IPS-18c (cell line): ENCODE measurements around the gene CRYBG1.
"Not testable (repeated sequence)": the region's sequence is repeated elsewhere in the genome, so short reads cannot be mapped to it uniquely, and the experiment has no call there.

ENCODE experiments used
- H3K4me3 ChIP-seq: 2 replicates; pipeline ENCODE4 v1.7.0; 2013; ENCODE audit warnings: low read depth, mild to moderate bottlenecking, low read length, moderate library complexity; ENCODE audit not compliant: insufficient read depth
- H3K9me3 ChIP-seq: one replicate; pipeline ENCODE4 v1.6.1; 2013; ENCODE audit warnings: mild to moderate bottlenecking, low read length, moderate library complexity; ENCODE audit not compliant: control insufficient read depth, insufficient read depth

CRYBG1 gene

GRCh38 chr6:106564476-106564875 lies 204.0 kb downstream of the CRYBG1 start:
- Histone ChIP-seq H3K4me3 (no peak overlapping the region), H3K9me3 (no peaks in the 10 kb centered on the region)

- no peak overlapping the region for H3K4me3 ChIP-seq
- no peaks in the 10 kb centered on the region for H3K9me3 ChIP-seq
Measured at GRCh38 chr6:106568530-106568929, 208.0 kb downstream of the CRYBG1 start.

- no peak overlapping the region for H3K4me3 ChIP-seq
- no peaks in the 10 kb centered on the region for H3K9me3 ChIP-seq
Measured at GRCh38 chr6:106569428-106569827, 208.9 kb downstream of the CRYBG1 start.

- H3K9me3 ChIP-seq, result no peaks in the 10 kb centered on the region
- H3K4me3 ChIP-seq, result no peak overlapping the region
Measured at GRCh38 chr6:106572436-106572835, 211.9 kb downstream of the CRYBG1 start.

GRCh38 chr6:106572875-106573585 lies 212.5 kb downstream of the CRYBG1 start:
- Histone ChIP-seq H3K4me3 (no peak overlapping the region), H3K9me3 (no peaks in the 10 kb centered on the region)

- Histone ChIP-seq H3K4me3 (no peak overlapping the region), H3K9me3 (no peaks in the 10 kb centered on the region)
Measured at GRCh38 chr6:106574741-106575458, 214.4 kb downstream of the CRYBG1 start.

GRCh38 chr6:106579281-106579680 lies 218.8 kb downstream of the CRYBG1 start:
- no peak overlapping the region for H3K4me3 ChIP-seq

GRCh38 chr6:106581468-106581867 lies 221.0 kb downstream of the CRYBG1 start:
- Histone ChIP-seq H3K9me3 (no peaks in the 10 kb centered on the region), H3K4me3 (no peak overlapping the region)

More at GRCh38 chr6:106579281-106579680, 218.8 kb downstream of the CRYBG1 start:
- no peaks in the 10 kb centered on the region for H3K9me3 ChIP-seq

- Histone ChIP-seq H3K4me3 (no peak overlapping the region), H3K9me3 (no peaks in the 10 kb centered on the region)
Measured at GRCh38 chr6:106586815-106587415, 226.4 kb downstream of the CRYBG1 start.

- H3K4me3 ChIP-seq, H3K9me3 ChIP-seq: not testable (repeated sequence)
Measured at GRCh38 chr6:106588937-106589336, 228.4 kb downstream of the CRYBG1 start.

- no peaks in the 10 kb centered on the region for H3K9me3 ChIP-seq
Measured at GRCh38 chr6:106591111-106591825, 230.8 kb downstream of the CRYBG1 start.

GRCh38 chr6:106599440-106599839 lies 238.9 kb downstream of the CRYBG1 start:
- Histone ChIP-seq H3K4me3 (no peak overlapping the region), H3K9me3 (no peaks in the 10 kb centered on the region)

More at GRCh38 chr6:106591111-106591825, 230.8 kb downstream of the CRYBG1 start:
- H3K4me3 ChIP-seq, result no peak overlapping the region

- Histone ChIP-seq H3K4me3 (no peak overlapping the region), H3K9me3 (no peaks in the 10 kb centered on the region)
Measured at GRCh38 chr6:106600329-106600728, 239.8 kb downstream of the CRYBG1 start.

- no peaks in the 10 kb centered on the region for H3K9me3 ChIP-seq
- no peak overlapping the region for H3K4me3 ChIP-seq
Measured at GRCh38 chr6:106608080-106608668, 247.7 kb downstream of the CRYBG1 start.

GRCh38 chr6:106609699-106610098 lies 249.2 kb downstream of the CRYBG1 start:
- Histone ChIP-seq H3K9me3 (no peaks in the 10 kb centered on the region), H3K4me3 (no peak overlapping the region)

GRCh38 chr6:106611030-106611429 lies 250.5 kb downstream of the CRYBG1 start:
- H3K9me3 ChIP-seq, result no peaks in the 10 kb centered on the region
- no peak overlapping the region for H3K4me3 ChIP-seq
